HepG2 (cell line): Measurements from ENCODE around the gene LITAF. TPM values are rescaled to one million over a fixed set of nuclear protein-coding genes. Genes with fewer than 3 reads are reported as not detected.
A peak's percentile ranks its signal among the peaks of the same experiment; 100 is the strongest.

Source experiments
- ATAD3A ChIP-seq: sonication (generic); formaldehyde crosslinking; IDR thresholded peaks from 2 replicates; pipeline ENCODE4 v1.4.0; 2020; ENCODE audit warnings: missing genetic modification reagents
- CBFB ChIP-seq: sonication (generic); formaldehyde crosslinking; IDR thresholded peaks from 2 replicates; pipeline ENCODE4 v1.4.0; 2020; ENCODE audit warnings: missing genetic modification reagents
- DMAP1 ChIP-seq: IDR thresholded peaks from 2 replicates; pipeline ENCODE4 v1.6.1; 2016
- KDM5A ChIP-seq: fragments of 200-600 bp; sonication (generic); IDR thresholded peaks from 2 replicates; pipeline ENCODE4 v1.7.0; 2018; ENCODE audit warnings: antibody characterized with exemption, mild to moderate bottlenecking, low read length, borderline replicate concordance
- NFIB ChIP-seq: sonication (generic); formaldehyde crosslinking; IDR thresholded peaks from 2 replicates; pipeline ENCODE4 v1.9.0; 2021; ENCODE audit warnings: missing genetic modification reagents, mild to moderate bottlenecking, borderline replicate concordance
- REPIN1 ChIP-seq: sonication (generic); formaldehyde crosslinking; IDR thresholded peaks from 2 replicates; pipeline ENCODE4 v1.8.0; 2022; ENCODE audit warnings: missing genetic modification reagents, low read depth, mild to moderate bottlenecking, borderline replicate concordance
- RORA ChIP-seq: sonication (generic); formaldehyde crosslinking; IDR thresholded peaks from 2 replicates; pipeline ENCODE4 v1.5.0; 2020; ENCODE audit warnings: mild to moderate bottlenecking, missing genetic modification reagents, moderate library complexity
- TMF1 ChIP-seq: sonication (generic); formaldehyde crosslinking; IDR thresholded peaks from 2 replicates; pipeline ENCODE4 v1.8.1; 2022; ENCODE audit warnings: low read depth, missing genetic modification reagents
- ZFP62 ChIP-seq: sonication (generic); formaldehyde crosslinking; IDR thresholded peaks from 2 replicates; pipeline ENCODE4 v1.4.0; 2020; ENCODE audit warnings: missing genetic modification reagents
- ZNF12 ChIP-seq: sonication (generic); formaldehyde crosslinking; IDR thresholded peaks from 2 replicates; pipeline ENCODE4 v1.5.0; 2020; ENCODE audit warnings: missing genetic modification reagents
- ZNF160 ChIP-seq: sonication (generic); formaldehyde crosslinking; IDR thresholded peaks from 2 replicates; pipeline ENCODE4 v1.8.0; 2022; ENCODE audit warnings: mild to moderate bottlenecking, inconsistent platforms, missing genetic modification reagents
- ZNF232 ChIP-seq: sonication (generic); formaldehyde crosslinking; IDR thresholded peaks from 2 replicates; pipeline ENCODE4 v1.4.0; 2020; ENCODE audit warnings: missing genetic modification reagents, borderline replicate concordance
- ZNF260 ChIP-seq: sonication (generic); formaldehyde crosslinking; IDR thresholded peaks from 2 replicates; pipeline ENCODE4 v1.4.0; 2020; ENCODE audit warnings: missing genetic modification reagents, low read depth, mild to moderate bottlenecking, borderline replicate concordance
- ZNF317 ChIP-seq: sonication (generic); formaldehyde crosslinking; IDR thresholded peaks from 2 replicates; pipeline ENCODE4 v1.5.0; 2020; ENCODE audit warnings: mild to moderate bottlenecking, missing genetic modification reagents
- ZNF335 ChIP-seq: sonication (generic); formaldehyde crosslinking; IDR thresholded peaks from 2 replicates; pipeline ENCODE4 v1.4.0; 2020; ENCODE audit warnings: missing genetic modification reagents
- ZNF607 ChIP-seq: sonication (generic); formaldehyde crosslinking; IDR thresholded peaks from 2 replicates; pipeline ENCODE4 v1.5.1; 2020; ENCODE audit warnings: missing genetic modification reagents, mild to moderate bottlenecking, borderline replicate concordance
- ZNF724P ChIP-seq: sonication (generic); formaldehyde crosslinking; IDR thresholded peaks from 2 replicates; pipeline ENCODE4 v1.8.0; 2022; ENCODE audit warnings: missing genetic modification reagents, borderline replicate concordance
- ZZZ3 ChIP-seq: sonication (generic); formaldehyde crosslinking; IDR thresholded peaks from 2 replicates; pipeline ENCODE4 v1.4.0; 2020; ENCODE audit warnings: missing genetic modification reagents, mild to moderate bottlenecking, borderline replicate concordance
- polyA plus RNA-seq, 8 experiments: library from polyadenylated mRNA; depleted of rRNA in 3 of 8; stranded (reverse) in 7 of 8; unstranded in 1 of 8; fragments of >200 nt; fragmentation: Illumina TruSeq in 4 of 8; extraction: Trizol in 4 of 8; gene quantifications; 2 replicates each; pipeline versions ENCODE4 v1.2.1 to v1.2.3, GENCODE V29; 2011 to 2016; ENCODE audit warnings: low read depth in 4 of 8, missing spikeins in 1 of 8, mixed read lengths in 1 of 8; ENCODE audit not compliant: insufficient read depth in 1 of 8
- total RNA-seq, 5 experiments: library from RNA; depleted of rRNA; stranded (reverse); fragments of >200 nt; fragmentation: Illumina TruSeq; extraction: Trizol; gene quantifications; 2 replicates each; pipeline ENCODE4 v1.2.3, GENCODE V29; 2016; ENCODE audit warnings: low read depth in 1 of 5
- TF ChIP-seq, protein P1 (sequence below): IDR thresholded peaks from 2 replicates; pipeline ENCODE4 v1.6.1; 2018; ENCODE audit warnings: missing genetic modification reagents
- TF ChIP-seq, protein P2 (sequence below): sonication (generic); formaldehyde crosslinking; IDR thresholded peaks from 2 replicates; pipeline ENCODE4 v1.4.0; 2020; ENCODE audit warnings: missing genetic modification reagents
- TF ChIP-seq, protein P3 (sequence below): sonication (generic); formaldehyde crosslinking; IDR thresholded peaks from 2 replicates; pipeline ENCODE4 v1.4.0; 2020; ENCODE audit warnings: missing genetic modification reagents, borderline replicate concordance

LITAF gene
- total and polyA plus RNA-seq, 2 of the 13 experiments (the other 11 are each of a cell fraction or from before 2014, with no cell fraction given): 80.1 to 141 TPM

DNA sequence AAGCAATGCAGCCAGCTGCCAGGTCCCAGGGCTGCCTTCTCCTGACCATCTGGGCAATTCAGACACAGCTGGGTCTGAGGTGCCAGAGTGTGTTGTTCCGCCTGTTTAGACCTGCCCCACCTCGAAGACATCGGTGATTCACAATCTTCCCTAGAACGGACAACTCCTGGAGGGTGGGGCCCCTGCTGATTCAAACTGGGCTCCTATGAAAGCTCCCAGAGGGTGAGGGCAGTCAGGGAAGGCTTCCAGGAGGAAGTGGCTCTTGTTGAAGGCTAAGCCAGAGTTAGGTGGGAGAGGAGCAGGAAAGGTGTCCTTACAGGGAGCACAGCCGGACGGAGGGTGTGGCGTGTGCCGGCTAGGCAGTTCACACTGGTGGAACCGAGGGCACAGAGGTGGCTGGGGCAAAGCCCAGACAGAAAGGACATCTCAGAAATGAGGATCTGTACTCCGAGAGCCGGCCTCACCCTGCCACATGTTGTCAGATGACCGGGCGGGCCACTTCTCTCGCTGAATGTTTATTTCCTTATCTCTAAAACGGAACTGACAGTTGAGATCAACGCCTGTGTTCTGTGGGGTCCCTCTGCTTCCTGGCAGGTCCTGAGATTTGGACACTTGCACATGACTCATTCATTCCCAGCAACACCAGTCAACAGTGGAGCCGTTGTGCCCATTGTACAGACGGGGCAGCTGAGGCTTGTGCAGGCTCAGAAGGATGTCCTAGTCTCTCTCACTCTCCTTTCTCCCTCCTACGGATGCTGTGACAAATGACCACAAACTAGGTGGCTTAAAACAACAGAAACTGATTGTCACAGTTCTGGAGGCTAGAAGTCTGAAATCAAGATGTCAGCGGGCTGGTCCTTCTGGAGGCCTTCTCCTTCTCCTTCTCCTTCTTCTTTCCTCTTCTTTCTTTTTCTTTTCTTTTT, 26.9 kb upstream of the LITAF start (continued):
- peak; percentile 88; the same call in 1 of the 2 replicates for TF ChIP-seq ZNF317
- TF ChIP-seq ZNF335 (CRISPR knock-in tag): peak; percentile 61; the same call in 1 of the 2 replicates
- no peak for TF ChIP-seq TMF1 (CRISPR knock-in tag)
- no peak for TF ChIP-seq RORA (CRISPR knock-in tag)
- no peak for TF ChIP-seq REPIN1 (CRISPR knock-in tag)
- TF ChIP-seq ZNF260 (CRISPR knock-in tag): no peak
- no peak for TF ChIP-seq ZZZ3
- 0 out of 2 replicates have a peak, but pooled peaks have one; percentile 49 for TF ChIP-seq ZNF232
- TF ChIP-seq, protein P1, sequence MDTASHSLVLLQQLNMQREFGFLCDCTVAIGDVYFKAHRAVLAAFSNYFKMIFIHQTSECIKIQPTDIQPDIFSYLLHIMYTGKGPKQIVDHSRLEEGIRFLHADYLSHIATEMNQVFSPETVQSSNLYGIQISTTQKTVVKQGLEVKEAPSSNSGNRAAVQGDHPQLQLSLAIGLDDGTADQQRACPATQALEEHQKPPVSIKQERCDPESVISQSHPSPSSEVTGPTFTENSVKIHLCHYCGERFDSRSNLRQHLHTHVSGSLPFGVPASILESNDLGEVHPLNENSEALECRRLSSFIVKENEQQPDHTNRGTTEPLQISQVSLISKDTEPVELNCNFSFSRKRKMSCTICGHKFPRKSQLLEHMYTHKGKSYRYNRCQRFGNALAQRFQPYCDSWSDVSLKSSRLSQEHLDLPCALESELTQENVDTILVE: peak; percentile 66
- TF ChIP-seq ZNF607 (CRISPR knock-in tag): no peak
- peak; percentile 56; the same call in 1 of the 2 replicates for TF ChIP-seq ZNF12 (CRISPR knock-in tag)
- TF ChIP-seq DMAP1 (CRISPR knock-in tag): peak; percentile 67; the same call in 1 of the 2 replicates
- TF ChIP-seq, protein P2, sequence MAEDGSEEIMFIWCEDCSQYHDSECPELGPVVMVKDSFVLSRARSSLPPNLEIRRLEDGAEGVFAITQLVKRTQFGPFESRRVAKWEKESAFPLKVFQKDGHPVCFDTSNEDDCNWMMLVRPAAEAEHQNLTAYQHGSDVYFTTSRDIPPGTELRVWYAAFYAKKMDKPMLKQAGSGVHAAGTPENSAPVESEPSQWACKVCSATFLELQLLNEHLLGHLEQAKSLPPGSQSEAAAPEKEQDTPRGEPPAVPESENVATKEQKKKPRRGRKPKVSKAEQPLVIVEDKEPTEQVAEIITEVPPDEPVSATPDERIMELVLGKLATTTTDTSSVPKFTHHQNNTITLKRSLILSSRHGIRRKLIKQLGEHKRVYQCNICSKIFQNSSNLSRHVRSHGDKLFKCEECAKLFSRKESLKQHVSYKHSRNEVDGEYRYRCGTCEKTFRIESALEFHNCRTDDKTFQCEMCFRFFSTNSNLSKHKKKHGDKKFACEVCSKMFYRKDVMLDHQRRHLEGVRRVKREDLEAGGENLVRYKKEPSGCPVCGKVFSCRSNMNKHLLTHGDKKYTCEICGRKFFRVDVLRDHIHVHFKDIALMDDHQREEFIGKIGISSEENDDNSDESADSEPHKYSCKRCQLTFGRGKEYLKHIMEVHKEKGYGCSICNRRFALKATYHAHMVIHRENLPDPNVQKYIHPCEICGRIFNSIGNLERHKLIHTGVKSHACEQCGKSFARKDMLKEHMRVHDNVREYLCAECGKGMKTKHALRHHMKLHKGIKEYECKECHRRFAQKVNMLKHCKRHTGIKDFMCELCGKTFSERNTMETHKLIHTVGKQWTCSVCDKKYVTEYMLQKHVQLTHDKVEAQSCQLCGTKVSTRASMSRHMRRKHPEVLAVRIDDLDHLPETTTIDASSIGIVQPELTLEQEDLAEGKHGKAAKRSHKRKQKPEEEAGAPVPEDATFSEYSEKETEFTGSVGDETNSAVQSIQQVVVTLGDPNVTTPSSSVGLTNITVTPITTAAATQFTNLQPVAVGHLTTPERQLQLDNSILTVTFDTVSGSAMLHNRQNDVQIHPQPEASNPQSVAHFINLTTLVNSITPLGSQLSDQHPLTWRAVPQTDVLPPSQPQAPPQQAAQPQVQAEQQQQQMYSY: no peak
- TF ChIP-seq CBFB (CRISPR knock-in tag): no peak; the same call in none of the 2 replicates
- peak; percentile 74; the same call in 1 of the 2 replicates for TF ChIP-seq ATAD3A (CRISPR knock-in tag)
- TF ChIP-seq, protein P3, sequence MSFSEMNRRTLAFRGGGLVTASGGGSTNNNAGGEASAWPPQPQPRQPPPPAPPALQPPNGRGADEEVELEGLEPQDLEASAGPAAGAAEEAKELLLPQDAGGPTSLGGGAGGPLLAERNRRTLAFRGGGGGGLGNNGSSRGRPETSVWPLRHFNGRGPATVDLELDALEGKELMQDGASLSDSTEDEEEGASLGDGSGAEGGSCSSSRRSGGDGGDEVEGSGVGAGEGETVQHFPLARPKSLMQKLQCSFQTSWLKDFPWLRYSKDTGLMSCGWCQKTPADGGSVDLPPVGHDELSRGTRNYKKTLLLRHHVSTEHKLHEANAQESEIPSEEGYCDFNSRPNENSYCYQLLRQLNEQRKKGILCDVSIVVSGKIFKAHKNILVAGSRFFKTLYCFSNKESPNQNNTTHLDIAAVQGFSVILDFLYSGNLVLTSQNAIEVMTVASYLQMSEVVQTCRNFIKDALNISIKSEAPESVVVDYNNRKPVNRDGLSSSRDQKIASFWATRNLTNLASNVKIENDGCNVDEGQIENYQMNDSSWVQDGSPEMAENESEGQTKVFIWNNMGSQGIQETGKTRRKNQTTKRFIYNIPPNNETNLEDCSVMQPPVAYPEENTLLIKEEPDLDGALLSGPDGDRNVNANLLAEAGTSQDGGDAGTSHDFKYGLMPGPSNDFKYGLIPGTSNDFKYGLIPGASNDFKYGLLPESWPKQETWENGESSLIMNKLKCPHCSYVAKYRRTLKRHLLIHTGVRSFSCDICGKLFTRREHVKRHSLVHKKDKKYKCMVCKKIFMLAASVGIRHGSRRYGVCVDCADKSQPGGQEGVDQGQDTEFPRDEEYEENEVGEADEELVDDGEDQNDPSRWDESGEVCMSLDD (CRISPR knock-in tag): no peak
- TF ChIP-seq ZFP62 (CRISPR knock-in tag): no peak
- TF ChIP-seq ZNF724P (CRISPR knock-in tag): no peak
- no peak for TF ChIP-seq KDM5A
- no peak for TF ChIP-seq NFIB (CRISPR knock-in tag)
- no peak for TF ChIP-seq ZNF160 (CRISPR knock-in tag)
